Endodermal cell (in vitro differentiated cells): Measurements from ENCODE around the gene MROH7. TPM values are rescaled to one million over a fixed set of nuclear protein-coding genes. Genes with fewer than 3 reads are reported as not detected.

Experiments
- DNase-seq: peaks from one replicate; pipeline ENCODE4 v3.0.0-alpha.2; 2017
- H3K27ac ChIP-seq: 2 replicates; pipeline ENCODE4 v1.5.1; 2013; ENCODE audit warnings: mild to moderate bottlenecking, low read depth, low read length, moderate library complexity
- H3K27me3 ChIP-seq: 2 replicates; pipeline ENCODE4 v1.6.1; 2013; ENCODE audit warnings: mild to moderate bottlenecking, low read length, moderate library complexity; ENCODE audit not compliant: insufficient read depth, control insufficient read depth, poor library complexity, severe bottlenecking
- H3K36me3 ChIP-seq: 2 replicates; pipeline ENCODE4 v1.7.0; 2013; ENCODE audit warnings: mild to moderate bottlenecking, low read length, moderate library complexity; ENCODE audit not compliant: control insufficient read depth, insufficient read depth
- H3K4me1 ChIP-seq: one replicate; pipeline ENCODE4 v1.7.0; 2013; ENCODE audit warnings: low read length; ENCODE audit not compliant: control insufficient read depth, insufficient read depth
- H3K4me3 ChIP-seq: 2 replicates; pipeline ENCODE4 v1.5.1; 2013; ENCODE audit warnings: mild to moderate bottlenecking, low read length, moderate library complexity
- H3K9ac ChIP-seq: 2 replicates; pipeline ENCODE4 v1.6.1; 2013; ENCODE audit warnings: mild to moderate bottlenecking, low read length, moderate library complexity; ENCODE audit not compliant: poor library complexity, severe bottlenecking; ENCODE audit errors: extremely low read depth
- H3K9me3 ChIP-seq: 2 replicates; pipeline ENCODE4 v1.6.1; 2013; ENCODE audit warnings: mild to moderate bottlenecking, low read length, moderate library complexity; ENCODE audit not compliant: control insufficient read depth
- H3K27ac Mint-ChIP-seq: 2 replicates; pipeline ENCODE4 v1.8.0; 2020; ENCODE audit warnings: mixed read lengths
- H3K27me3 Mint-ChIP-seq: 2 replicates; pipeline ENCODE4 v1.8.0; 2021; ENCODE audit warnings: mild to moderate bottlenecking, mixed read lengths; ENCODE audit not compliant: insufficient read depth
- H3K36me3 Mint-ChIP-seq: 2 replicates; pipeline ENCODE4 v1.8.0; 2020; ENCODE audit warnings: low read depth, mixed read lengths
- H3K4me1 Mint-ChIP-seq: 2 replicates; pipeline ENCODE4 v1.8.0; 2020; ENCODE audit warnings: mixed read lengths
- H3K4me3 Mint-ChIP-seq: 2 replicates; pipeline ENCODE4 v1.8.0; 2020; ENCODE audit warnings: mild to moderate bottlenecking, moderate library complexity, mixed read lengths
- H3K9me3 Mint-ChIP-seq: 2 replicates; pipeline ENCODE4 v1.8.0; 2020; ENCODE audit warnings: mild to moderate bottlenecking, mixed read lengths
- CTCF ChIP-seq: fragments of 200-600 bp; sonication (generic); conservative IDR thresholded peaks from 2 replicates; pipeline ENCODE4 v1.5.0; 2021; ENCODE audit warnings: antibody characterized with exemption, mild to moderate bottlenecking
- WGBS, 2 experiments: methylation state at CpG; one replicate each; pipeline versions ENCODE4 v1.1.5 to v1.1.7; 2013; ENCODE audit warnings: missing lambda C conversion rate in 2 of 2, mixed read lengths in 1 of 2; ENCODE audit not compliant: insufficient coverage in 1 of 2, insufficient read length in 1 of 2; 5-methylcytosine and 5-hydroxymethylcytosine counted together
- total RNA-seq, 2 donors: library from RNA; stranded (reverse); fragmentation: NEBNext Ultra II Directional in 1 of 2; extraction: Animal tissue kit (Norgen Biotek cat#: 25700) in 1 of 2; gene quantifications; 2 replicates in 1 of 2; 3 replicates in 1 of 2; pipeline ENCODE4 v1.2.1, GENCODE V29; 2021

MROH7 gene
- total RNA-seq, 2 donors from 2014 or later = 0.46 to 1.4 TPM

- Histone ChIP-seq H3K27ac (no peak overlapping the region), H3K9ac (no peak overlapping the region), H3K36me3 (no peaks in the 10 kb centered on the region), H3K4me3 (no peak overlapping the region), H3K9me3 (no peaks in the 10 kb centered on the region), H3K4me1 (no peaks in the 10 kb centered on the region), H3K27me3 (no peaks in the 10 kb centered on the region)
- TF ChIP-seq CTCF = no peak
- Mint-ChIP-seq H3K36me3 (no peaks in the 10 kb centered on the region), H3K9me3 (no peaks in the 10 kb centered on the region), H3K27me3 (no peaks in the 10 kb centered on the region), H3K4me3 (no peak overlapping the region), H3K4me1 (peaks cover 1% of the 10 kb centered on the region), H3K27ac (no peak overlapping the region)
- 82 to 90% methylated on average over 2 to 6 of the region's 6 CpGs for WGBS, 2 experiments
- DNase-seq = peak; percentile 63
These were observed 31.5 kb upstream of the MROH7 start for GRCh38 chr1:54610048-54610447.

- 93 to 100% methylated on average over 4 to 18 of the region's 18 CpGs for WGBS, 2 experiments
- peak overlapping the region; percentile 32 for H3K27ac ChIP-seq
- no peak overlapping the region for H3K4me3 ChIP-seq
- H3K4me1 Mint-ChIP-seq = peaks cover 6% of the 10 kb centered on the region
- no peaks in the 10 kb centered on the region for H3K9me3 ChIP-seq
- H3K4me3 Mint-ChIP-seq = no peak overlapping the region
- no peaks in the 10 kb centered on the region for H3K4me1 ChIP-seq
- H3K27me3 ChIP-seq = no peaks in the 10 kb centered on the region
- H3K27ac Mint-ChIP-seq = no peak overlapping the region
- no peaks in the 10 kb centered on the region for H3K27me3 Mint-ChIP-seq
- TF ChIP-seq CTCF = no peak
- H3K9ac ChIP-seq = no peak overlapping the region
- no peaks in the 10 kb centered on the region for H3K36me3 ChIP-seq
- no peaks in the 10 kb centered on the region for H3K9me3 Mint-ChIP-seq
- DNase-seq = no peak
- H3K36me3 Mint-ChIP-seq = no peaks in the 10 kb centered on the region
These were observed 30.7 kb upstream of the MROH7 start for GRCh38 chr1:54610601-54611580.

- Histone ChIP-seq H3K27ac (peak overlapping the region; percentile 22), H3K36me3 (no peaks in the 10 kb centered on the region), H3K4me1 (no peaks in the 10 kb centered on the region), H3K9ac (no peak overlapping the region), H3K4me3 (no peak overlapping the region), H3K9me3 (no peaks in the 10 kb centered on the region), H3K27me3 (no peaks in the 10 kb centered on the region)
- TF ChIP-seq CTCF = no peak
- no peaks in the 10 kb centered on the region for H3K9me3 Mint-ChIP-seq
- H3K27ac Mint-ChIP-seq = no peak overlapping the region
- 87 to 98% methylated on average over 6 to 8 of the region's 8 CpGs for WGBS, 2 experiments
- no peak for DNase-seq
- H3K27me3 Mint-ChIP-seq = no peaks in the 10 kb centered on the region
- H3K4me3 Mint-ChIP-seq = no peak overlapping the region
- H3K4me1 Mint-ChIP-seq = peaks cover 6% of the 10 kb centered on the region
- H3K36me3 Mint-ChIP-seq = no peaks in the 10 kb centered on the region
These were observed 30.0 kb upstream of the MROH7 start for GRCh38 chr1:54611621-54612020.
